Posterior vena cava (tissue), 2 donors: Measurements from ENCODE around the gene LSM2. TPM values are rescaled to one million over a fixed set of nuclear protein-coding genes. Genes with fewer than 3 reads are reported as not detected.
"Not testable (repeated sequence)": the region's sequence is repeated elsewhere in the genome, so short reads cannot be mapped to it uniquely, and the experiment has no call there.

ENCODE experiments used
- DNase-seq: peaks from one replicate; pipeline ENCODE4 v3.0.0-alpha.2; 2020; ENCODE audit warnings: low spot score
- intact Hi-C, 2 donors: fragments of 100-400 bp; cut with DNase I; formaldehyde crosslinking; loops; one replicate each; pipeline versions ENCODE4 v1.14.1 to v1.14.2; 2022 to 2023
- long read RNA-seq, 2 donors: library from polyadenylated mRNA; unstranded; transcript quantifications; one replicate each; pipeline ENCODE4 v2.0.0, GENCODE V29; 2020 to 2021
- total RNA-seq, 2 donors: library from RNA; stranded (reverse); fragmentation: NEBNext Ultra II Directional; extraction: Animal tissue kit (Norgen Biotek cat#: 25700); gene quantifications; one replicate each; pipeline ENCODE4 v1.2.1, GENCODE V29; 2021
- donor health status: DM: yes; HTN: yes; CAD: no.
- donor health status: DM: yes; HTN: yes; CAD: no.

LSM2 gene
- 10 to 100 TPM; 38.7 to 39.7 TPM for total RNA-seq
- long read RNA-seq, donor 1, partial matches to known transcripts = 0 of 4 reads
- long read RNA-seq, donor 1, other reads (novel, unspliced or antisense) = 0 of 4 reads
- long read RNA-seq, donor 2, transcript LSM2-208 (5 exons, 876 nt) = major isoform, 15 of 15 reads
- long read RNA-seq, donor 2, partial matches to known transcripts = 0 of 15 reads
- long read RNA-seq, donor 2, other reads (novel, unspliced or antisense) = 0 of 15 reads

- intact Hi-C loops = no loop called here
- peak; percentile 99 for DNase-seq
These were observed at the start of gene LSM2 for GRCh38 chr6:31806470-31807272. Gene LSM2, minus strand, starts transcription at chr6:31806966. Its CDS starts 209 bp downstream, at chr6:31806757.

- intact Hi-C loops, DNase-seq: not testable (repeated sequence)
These were observed 45.4 kb upstream of the LSM2 start for GRCh38 chr6:31851980-31852718.

DNA sequence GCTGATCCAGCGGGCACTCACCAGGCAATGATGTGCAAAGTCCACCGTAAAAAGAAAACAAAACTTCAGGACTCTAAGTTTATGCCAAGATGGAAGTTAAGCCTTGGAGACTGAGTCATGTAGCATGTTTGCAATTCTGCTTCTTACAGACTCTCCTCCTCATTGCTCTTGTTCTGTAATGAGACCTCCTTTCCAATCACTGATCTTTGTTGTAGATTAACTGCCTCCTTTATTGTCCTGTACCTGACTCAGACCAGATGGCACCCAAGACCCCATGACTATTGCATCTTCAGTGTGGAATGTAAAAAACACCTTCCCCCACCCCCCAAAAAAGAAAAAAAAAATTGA lies 44.7 kb upstream of the LSM2 start:
- intact Hi-C loops = no loop called here

DNA sequence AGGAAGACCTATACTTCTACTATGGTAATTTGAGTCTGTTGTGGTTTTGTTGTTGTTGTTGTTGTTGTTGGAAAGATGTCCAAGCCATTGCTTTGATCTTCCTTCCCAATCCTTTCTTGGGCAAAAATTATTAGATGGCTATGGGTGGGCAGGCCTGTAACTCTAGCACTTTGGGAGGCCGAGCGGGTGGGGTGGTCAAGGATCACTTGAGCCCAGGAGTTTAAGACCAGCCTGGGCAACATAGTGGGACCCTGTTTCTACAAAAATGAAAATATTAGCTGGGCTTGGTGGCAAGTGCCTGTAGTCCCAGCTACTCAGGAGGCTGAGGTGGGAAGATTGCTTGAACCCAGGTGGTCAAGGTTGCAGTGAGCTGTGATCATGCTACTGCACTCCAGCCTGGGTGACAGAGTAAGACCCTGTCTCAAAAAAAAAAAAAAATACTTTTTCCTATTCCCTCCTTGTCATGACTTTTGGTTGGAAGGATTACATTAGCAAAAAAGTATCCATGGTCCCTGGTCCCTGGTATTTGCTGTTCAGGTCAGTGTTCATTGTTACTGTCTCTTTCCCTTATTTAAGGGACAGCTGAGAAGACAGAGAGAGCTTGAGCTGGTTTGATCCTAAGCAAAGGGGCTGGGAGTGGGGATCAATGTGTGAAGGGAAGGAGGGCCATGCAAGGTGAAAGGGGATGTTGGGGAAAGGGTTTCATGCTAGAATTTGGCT lies 44.2 kb upstream of the LSM2 start:
- no peak for DNase-seq

More for the DNA sequence above, 44.7 kb upstream of the LSM2 start:
- DNase-seq = no peak

DNA sequence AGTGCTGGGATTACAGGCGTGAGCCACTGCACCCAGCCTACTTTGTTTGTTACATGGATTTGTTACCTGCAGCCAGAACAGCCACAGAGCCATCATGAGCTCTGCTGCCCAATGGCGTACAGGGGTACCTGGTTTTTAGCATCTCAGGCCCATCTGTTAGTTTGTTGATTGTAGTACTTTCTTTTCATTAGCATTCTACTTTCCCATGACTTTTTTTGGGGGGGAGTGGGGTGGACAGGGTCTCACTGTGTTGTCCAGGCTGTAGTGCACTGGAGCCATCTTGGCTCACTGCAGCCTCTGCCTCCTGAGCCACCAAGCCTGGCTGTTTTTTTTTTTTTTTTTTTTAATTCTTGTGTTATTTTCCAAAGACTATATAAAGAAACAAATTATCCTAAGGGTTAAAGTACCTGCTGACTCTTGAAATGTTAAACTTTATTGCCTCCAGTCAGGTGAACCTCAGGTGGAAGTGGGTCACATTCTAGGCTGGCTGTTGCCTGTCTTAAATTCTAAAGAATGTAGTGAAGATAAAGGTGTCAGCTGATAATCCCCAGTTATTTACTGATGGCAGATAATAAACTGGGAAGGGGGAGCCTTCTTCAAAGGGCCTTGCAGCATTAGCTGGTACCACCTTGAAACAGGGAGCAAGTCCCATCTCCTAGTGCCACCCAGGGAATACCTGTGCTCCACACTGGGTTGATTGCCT lies 40.7 kb upstream of the LSM2 start:
- DNase-seq = no peak
- intact Hi-C loops = no loop called here

More for the DNA sequence above, 44.2 kb upstream of the LSM2 start:
- intact Hi-C loops = no loop called here

DNA sequence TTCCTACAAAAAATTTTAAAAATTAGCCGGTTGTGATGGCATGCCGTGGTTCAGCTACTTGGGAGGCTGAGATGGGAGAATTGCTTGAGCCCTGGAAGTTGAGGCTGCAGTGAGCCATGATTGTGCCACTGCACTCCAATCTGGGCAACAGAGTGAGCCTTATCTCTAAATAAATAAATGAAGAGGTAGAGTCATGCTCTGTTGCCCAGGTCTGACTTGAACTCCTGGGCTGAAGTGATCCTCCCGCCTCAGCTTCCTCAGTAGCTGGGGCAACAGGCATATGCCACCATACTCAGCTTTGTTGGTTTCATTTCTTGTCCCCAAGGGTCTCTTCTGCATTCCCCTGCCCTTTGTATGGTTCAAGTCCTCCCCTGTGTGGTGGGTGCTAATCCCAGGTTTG lies 37.7 kb upstream of the LSM2 start:
- DNase-seq = no peak
- intact Hi-C loops = no loop called here

DNA sequence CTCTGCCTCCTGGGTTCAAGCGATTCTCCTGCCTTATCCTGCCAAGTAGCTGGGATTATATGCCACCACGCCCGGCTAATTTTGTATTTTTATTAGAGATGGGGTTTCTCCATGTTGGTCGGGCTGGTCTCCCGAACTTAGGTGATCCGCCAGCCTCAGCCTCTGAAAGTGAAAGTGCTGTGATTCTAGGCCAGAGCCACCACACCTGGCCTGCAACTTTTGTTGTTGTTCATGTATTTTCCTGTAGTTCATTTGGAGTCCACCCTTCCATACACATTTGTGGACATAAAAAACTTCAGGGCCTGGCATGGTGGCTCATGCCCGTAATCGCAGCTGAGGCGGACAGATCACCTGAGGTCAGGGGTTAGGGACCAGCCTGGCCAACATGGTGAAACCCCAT lies 35.3 kb upstream of the LSM2 start:
- intact Hi-C loops = no loop called here
- DNase-seq = peak; percentile 31

GRCh38 chr6:31839779-31840126 lies 33.0 kb upstream of the LSM2 start:
- peak; percentile 30 for DNase-seq
- intact Hi-C loops = loop anchor here in 1 of 2 donors (10.0 kb wide), 1 partner anchor 155 kb away; the partner anchor contains the start of gene LY6G5C

DNA sequence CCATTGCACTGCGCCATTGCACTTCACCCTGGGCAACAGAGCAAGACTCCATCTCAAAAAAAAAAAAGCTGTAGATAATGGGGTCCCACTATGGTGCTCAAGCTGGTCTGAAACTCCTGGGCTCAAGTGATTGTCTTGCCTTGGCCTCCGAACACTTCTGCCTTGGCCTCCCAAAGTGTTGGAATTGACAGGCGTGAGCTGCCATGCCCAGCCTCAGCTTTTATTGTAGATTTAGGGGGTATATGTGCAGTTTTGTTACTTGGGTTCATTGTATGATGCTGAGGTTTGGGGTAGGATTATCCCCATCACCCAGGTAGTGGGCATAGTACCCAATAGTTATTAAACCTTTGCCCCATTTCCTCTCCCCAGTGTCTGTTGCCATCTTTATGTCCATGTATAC lies 32.2 kb upstream of the LSM2 start:
- DNase-seq = peak; percentile 30
- intact Hi-C loops = loop anchor here in 1 of 2 donors (10.0 kb wide), 1 partner anchor 154 kb away; the partner anchor contains the start of gene LY6G5C

GRCh38 chr6:31838114-31838553 lies 31.4 kb upstream of the LSM2 start:
- DNase-seq = peak; percentile 38
- intact Hi-C loops = loop anchor here in 1 of 2 donors (10.0 kb wide), 1 partner anchor 153 kb away; the partner anchor contains the start of gene LY6G5C

DNA sequence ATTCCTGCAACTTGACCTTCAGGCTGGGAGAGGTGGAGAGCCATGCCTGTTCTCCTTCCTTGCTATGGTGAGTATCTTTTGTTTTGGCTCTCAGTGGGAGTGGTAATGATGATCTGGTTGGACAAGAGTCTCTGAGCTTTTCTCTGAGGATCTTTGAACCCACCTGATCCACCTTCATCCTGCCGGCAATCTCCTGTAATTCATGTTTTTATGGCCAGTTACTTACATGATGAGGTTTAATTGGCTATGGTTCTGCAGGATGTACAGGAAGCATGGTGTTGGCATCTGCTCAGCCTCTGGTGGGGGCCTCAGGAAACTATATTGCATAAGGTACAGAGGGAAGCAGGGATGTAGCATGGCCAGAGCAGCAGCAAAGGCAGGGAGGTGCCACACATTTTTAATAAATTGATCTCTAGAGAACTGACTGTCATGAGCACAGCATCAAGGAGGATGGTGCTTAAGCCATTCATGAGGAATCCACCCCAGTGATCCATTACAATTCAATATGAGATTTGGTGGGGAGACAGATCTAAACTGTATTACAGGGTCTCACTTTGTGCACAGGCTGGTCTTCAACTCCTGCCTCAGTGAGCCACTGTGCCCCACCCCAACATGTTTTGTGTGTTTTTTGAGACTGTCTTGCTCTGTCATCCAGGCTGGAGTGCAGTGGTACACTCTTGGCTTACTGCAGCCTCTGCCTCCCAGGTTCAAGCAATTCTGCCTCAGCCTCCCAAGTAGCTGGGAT lies 30.8 kb upstream of the LSM2 start:
- peak; percentile 20 for DNase-seq
- intact Hi-C loops = loop anchor here in 1 of 2 donors (10.0 kb wide), 1 partner anchor 153 kb away; the partner anchor contains the start of gene LY6G5C

DNA sequence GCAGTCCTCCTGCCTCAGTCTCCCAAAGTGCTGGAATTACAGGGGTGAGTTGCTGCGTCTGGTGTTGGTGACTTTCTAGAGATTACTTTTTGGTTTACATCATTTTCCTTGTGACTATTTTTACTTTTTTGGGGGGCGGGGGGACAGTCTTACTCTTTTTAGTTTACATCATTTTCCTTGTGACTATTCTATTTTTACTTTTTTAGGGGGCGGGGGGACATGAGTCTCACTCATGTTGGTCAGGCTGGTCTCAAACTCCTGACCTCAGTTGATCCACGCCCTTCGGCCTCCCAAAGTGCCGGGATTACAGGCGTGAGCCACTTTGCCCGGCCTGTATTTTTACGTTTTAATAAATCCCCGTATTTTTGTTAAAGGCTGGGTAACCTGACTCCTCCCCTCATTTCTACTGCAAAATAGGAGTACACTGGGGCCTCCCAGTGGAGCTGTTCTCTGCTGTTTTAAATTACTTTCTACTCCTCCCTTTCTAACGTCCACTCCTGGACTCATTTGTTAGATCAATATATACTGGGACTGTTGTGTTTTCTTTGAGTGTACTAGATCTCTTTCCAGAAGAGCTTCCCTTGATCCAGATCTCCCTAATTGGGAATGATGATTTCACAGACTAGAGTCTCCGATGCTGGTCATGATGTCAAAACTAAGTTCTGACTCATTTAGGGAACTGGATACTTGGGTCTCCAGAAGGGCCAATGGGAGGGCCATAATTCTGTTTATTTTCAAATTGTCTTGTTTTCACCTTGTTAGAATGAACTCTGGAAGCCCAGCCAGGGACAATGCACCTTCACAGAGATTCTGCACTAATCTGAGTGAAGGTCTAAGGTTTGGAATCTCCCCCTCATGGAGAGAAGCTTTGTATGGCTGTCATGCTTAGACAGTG lies 30.0 kb upstream of the LSM2 start:
- DNase-seq = peak; percentile 69
- intact Hi-C loops = loop anchor here in 1 of 2 donors (10.0 kb wide), 1 partner anchor 152 kb away; the partner anchor contains the start of gene LY6G5C

DNA sequence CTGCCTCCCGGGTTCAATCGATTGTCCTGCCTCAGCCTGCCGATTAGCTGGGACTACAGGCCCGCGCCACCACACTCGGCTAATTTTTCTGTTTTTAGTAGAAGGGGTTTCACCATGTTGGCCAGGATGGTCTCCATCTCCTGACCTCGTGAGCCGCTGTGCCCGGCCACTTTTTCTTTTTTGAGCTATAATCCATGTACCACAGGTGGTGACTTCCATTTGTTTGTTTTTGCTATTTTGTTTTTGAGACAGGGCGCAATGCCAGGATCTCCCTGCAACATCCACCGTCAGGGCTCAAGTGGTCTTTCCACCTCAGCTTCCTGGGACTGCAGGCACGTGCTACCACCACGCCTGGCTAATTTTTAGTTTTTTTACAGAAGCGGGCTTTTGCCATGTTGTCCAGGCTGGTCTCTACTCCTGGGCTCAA lies 29.3 kb upstream of the LSM2 start:
- peak; percentile 74 for DNase-seq
- intact Hi-C loops = loop anchor here in 1 of 2 donors (10.0 kb wide), 1 partner anchor 151 kb away; the partner anchor contains the start of gene LY6G5C

GRCh38 chr6:31834367-31835250 lies 27.8 kb upstream of the LSM2 start:
- intact Hi-C loops = loop anchor here (5.0 to 10.0 kb wide), 3 partner anchors 67 to 152 kb away; partner anchors contain the start of gene LY6G5C (in 2 of the 2)
- DNase-seq = peak; percentile 95
